SK-N-SH (cell line): Measurements from ENCODE around the gene SCART1. TPM values are rescaled to one million over a fixed set of nuclear protein-coding genes. Genes with fewer than 3 reads are reported as not detected.

Source experiments
- CTCF ChIA-PET: fragments of 300-600, 350-600 bp; formaldehyde crosslinking; extraction: SDS; loops from one replicate; lab custom pipeline; 2021; lab: Yijun Ruan, JAX
- POLR2A ChIA-PET: fragments of 350-600 bp; sonication (Branson Sonifier 250); formaldehyde crosslinking; extraction: SDS; loops from one replicate; lab custom pipeline; 2020; ENCODE audit warnings: antibody characterized with exemption, inconsistent platforms; lab: Yijun Ruan, JAX
- DNase-seq: peaks from one replicate; pipeline ENCODE4 v3.0.0; 2012
- H2AFZ ChIP-seq: fragments of 200-600 bp; sonication (generic); 2 replicates; pipeline ENCODE4 v1.8.1; 2016; ENCODE audit warnings: antibody characterized with exemption, mild to moderate bottlenecking, low read depth
- H3F3A ChIP-seq: fragments of 200-600 bp; sonication (generic); replicated peaks from 2 replicates; pipeline ENCODE3; 2016; ENCODE audit warnings: antibody characterized with exemption, mild to moderate bottlenecking; ENCODE audit not compliant: insufficient read depth
- H3K27ac ChIP-seq, 2 experiments: fragments of 200-500 bp in 1 of 2; fragments of 200-600 bp in 1 of 2; sonication (Bioruptor generic) in 1 of 2; sonication (generic), shearing (Covaris generic) in 1 of 2; 2 replicates each; pipeline versions ENCODE4 v1.5.1 to v1.6.1; 2014 to 2016; ENCODE audit warnings: low read depth in 2 of 2, inconsistent platforms in 1 of 2, low read length in 1 of 2, mild to moderate bottlenecking in 1 of 2, mixed read lengths in 1 of 2
- H3K27me3 ChIP-seq: fragments of 200-600 bp; sonication (generic), shearing (Covaris generic); 2 replicates; pipeline ENCODE4 v1.6.1; 2016; ENCODE audit warnings: mixed run types; ENCODE audit not compliant: insufficient read depth
- H3K36me3 ChIP-seq, 2 experiments: fragments of 200-500 bp in 1 of 2; fragments of 200-600 bp in 1 of 2; sonication (Bioruptor generic) in 1 of 2; sonication (generic) in 1 of 2; replicated peaks in 1 of 2; 2 replicates each; pipeline versions ENCODE3 to v1.5.1; 2014 to 2016; ENCODE audit warnings: low read length in 1 of 2, mild to moderate bottlenecking in 1 of 2; ENCODE audit not compliant: insufficient read depth in 2 of 2, control insufficient read depth in 1 of 2
- H3K4me1 ChIP-seq, 2 experiments: fragments of 200-500 bp in 1 of 2; fragments of 200-600 bp in 1 of 2; sonication (Bioruptor generic) in 1 of 2; sonication (generic), shearing (Covaris generic) in 1 of 2; 2 replicates each; pipeline versions ENCODE4 v1.5.1 to v1.6.1; 2014 to 2016; ENCODE audit warnings: low read depth in 1 of 2, low read length in 1 of 2, mixed run types in 1 of 2; ENCODE audit not compliant: insufficient read depth in 2 of 2, control insufficient read depth in 1 of 2
- H3K4me2 ChIP-seq: fragments of 200-600 bp; sonication (generic), shearing (Covaris generic); 2 replicates; pipeline ENCODE4 v1.6.1; 2017; ENCODE audit warnings: mixed run types
- H3K4me3 ChIP-seq, 2 experiments: fragments of 200-500 bp in 1 of 2; fragments of 200-600 bp in 1 of 2; sonication (Bioruptor generic) in 1 of 2; sonication (generic), shearing (Covaris generic) in 1 of 2; 2 replicates each; pipeline versions ENCODE4 v1.5.1 to v1.8.1; 2014 to 2016; ENCODE audit warnings: low read depth in 2 of 2, inconsistent platforms in 1 of 2, low read length in 1 of 2, mild to moderate bottlenecking in 1 of 2, mixed read lengths in 1 of 2, moderate library complexity in 1 of 2
- H3K79me2 ChIP-seq: fragments of 200-600 bp; sonication (generic); 2 replicates; pipeline ENCODE4 v1.8.1; 2017; ENCODE audit warnings: mild to moderate bottlenecking; ENCODE audit not compliant: insufficient read depth
- H3K9ac ChIP-seq: fragments of 200-600 bp; sonication (generic); 2 replicates; pipeline ENCODE4 v1.6.1; 2017; ENCODE audit warnings: mixed run types
- H3K9me2 ChIP-seq: fragments of 200-600 bp; sonication (generic); 2 replicates; pipeline ENCODE4 v1.6.1; 2017; ENCODE audit warnings: mixed run types
- H3K9me3 ChIP-seq: fragments of 200-600 bp; sonication (generic); 2 replicates; pipeline ENCODE4 v1.6.1; 2017; ENCODE audit warnings: mixed run types, mild to moderate bottlenecking, moderate library complexity
- H4K20me1 ChIP-seq: fragments of 200-600 bp; sonication (generic); 2 replicates; pipeline ENCODE4 v1.6.1; 2017; ENCODE audit warnings: mild to moderate bottlenecking, mixed run types; ENCODE audit not compliant: insufficient read depth
- ELF1 ChIP-seq: IDR thresholded peaks from 2 replicates; pipeline ENCODE4 v1.4.0; 2012
- EP300 ChIP-seq, 2 experiments: IDR thresholded peaks; 2 replicates each; pipeline versions ENCODE4 v1.4.0 to v1.6.1; 2012; ENCODE audit warnings: borderline replicate concordance in 1 of 2, low read depth in 1 of 2, low read length in 1 of 2
- EZH2phosphoT487 ChIP-seq: fragments of 200-600 bp; sonication (generic); IDR thresholded peaks from 2 replicates; pipeline ENCODE4 v1.6.1; 2017; ENCODE audit warnings: low read depth, mixed run types, mild to moderate bottlenecking, antibody characterized with exemption, moderate library complexity, borderline replicate concordance
- FOSL2 ChIP-seq: IDR thresholded peaks from 2 replicates; pipeline ENCODE4 v1.4.0; 2012; ENCODE audit warnings: low read depth, mild to moderate bottlenecking, moderate library complexity, borderline replicate concordance
- FOXM1 ChIP-seq: IDR thresholded peaks from 2 replicates; pipeline ENCODE4 v1.4.0; 2012; ENCODE audit warnings: low read depth, mild to moderate bottlenecking
- GABPA ChIP-seq: IDR thresholded peaks from 2 replicates; pipeline ENCODE4 v1.4.0; 2012; ENCODE audit warnings: low read depth, mild to moderate bottlenecking
- GATA2 ChIP-seq: sonication (generic); formaldehyde crosslinking; IDR thresholded peaks from 2 replicates; pipeline ENCODE4 v1.5.0; 2020; ENCODE audit warnings: mild to moderate bottlenecking, missing genetic modification reagents
- MXI1 ChIP-seq: IDR thresholded peaks from 2 replicates; pipeline ENCODE4 v1.6.1; 2012; ENCODE audit warnings: mild to moderate bottlenecking, low read depth, low read length, improper control_type of control experiment
- RFX5 ChIP-seq: IDR thresholded peaks from 2 replicates; pipeline ENCODE4 v1.6.1; 2012; ENCODE audit warnings: mild to moderate bottlenecking, improper control_type of control experiment, low read length
- RXRA ChIP-seq: IDR thresholded peaks from 2 replicates; pipeline ENCODE4 v1.4.0; 2012; ENCODE audit warnings: low read depth, mild to moderate bottlenecking, borderline replicate concordance
- SMC3 ChIP-seq: IDR thresholded peaks from 2 replicates; pipeline ENCODE4 v1.6.1; 2012; ENCODE audit warnings: low read depth, low read length, improper control_type of control experiment
- TCF12 ChIP-seq: IDR thresholded peaks from 2 replicates; pipeline ENCODE4 v1.4.0; 2012
- YY1 ChIP-seq: IDR thresholded peaks from 2 replicates; pipeline ENCODE4 v1.4.0; 2012; ENCODE audit warnings: low read depth, mild to moderate bottlenecking
- WGBS: methylation state at CpG from one replicate; pipeline ENCODE4 v1.1.6; 2017; ENCODE audit warnings: low lambda C conversion rate; 5-methylcytosine and 5-hydroxymethylcytosine counted together
- polyA plus RNA-seq, 3 experiments: library from polyadenylated mRNA; depleted of rRNA; stranded (reverse); fragments of >200 nt; gene quantifications; 2 replicates each; pipeline ENCODE4 v1.2.3, GENCODE V29; 2012
- TF ChIP-seq, protein P1 (sequence below): IDR thresholded peaks from 2 replicates; pipeline ENCODE4 v1.4.0; 2012; ENCODE audit warnings: low read depth
- TF ChIP-seq, protein P2 (sequence below): IDR thresholded peaks from 2 replicates; pipeline ENCODE4 v1.6.1; 2012; ENCODE audit warnings: mild to moderate bottlenecking, low read depth, low read length, moderate library complexity
- TF ChIP-seq, protein P3 (sequence below): fragments of 150-350 bp; IDR thresholded peaks from 2 replicates; pipeline ENCODE4 v1.6.1; 2016; ENCODE audit warnings: mild to moderate bottlenecking, low read depth, low read length

SCART1 gene
- polyA plus RNA-seq (2012; rRNA removed), result 2.1 and 3.4 TPM in 2 replicates
- polyA plus RNA-seq (2012; cell fraction: cytosol; rRNA removed), result 0.46 and 0.51 TPM in 2 replicates
- 18.0 and 20.6 TPM in 2 replicates for polyA plus RNA-seq (2012; cell fraction: nucleus; rRNA removed)

DNA sequence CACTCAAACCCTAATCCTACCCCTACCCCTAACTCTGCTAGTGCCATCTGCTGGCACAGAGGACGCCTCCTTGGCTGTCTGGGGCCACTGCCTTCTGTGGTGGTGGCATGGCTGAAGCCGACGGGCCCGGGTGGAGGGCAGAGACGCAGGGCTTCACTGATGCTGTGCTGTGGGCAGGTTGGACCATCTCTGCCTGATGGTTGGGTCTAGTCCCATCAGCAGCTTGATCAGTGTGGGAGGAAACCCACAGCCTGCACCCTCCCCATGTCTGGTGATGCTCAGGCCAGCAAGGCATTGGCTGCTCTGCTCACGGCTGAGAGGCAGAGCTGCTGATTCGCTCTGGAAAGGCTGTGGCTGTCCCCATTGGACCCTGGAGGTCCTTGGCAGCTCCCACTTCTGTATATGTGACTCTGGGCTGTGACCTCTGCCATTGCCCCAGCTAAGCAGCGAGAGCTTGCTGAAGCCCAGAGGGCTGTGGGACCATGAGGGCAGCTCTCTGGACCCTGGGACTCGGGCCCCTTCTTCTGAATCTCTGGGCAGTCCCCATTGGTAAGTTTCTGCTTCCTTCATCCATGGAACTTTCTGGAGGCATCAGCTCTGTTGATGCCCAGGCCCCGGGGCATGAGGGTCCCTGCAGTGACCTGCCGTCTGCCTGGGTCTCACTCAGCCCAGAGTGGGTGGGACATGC is at the start of gene SCART1:
Gene SCART1 (plus strand): TSS at position 430 of the 688 bp plus-strand sequence. CDS start 53 bp downstream, at position 483.
- Histone ChIP-seq H3K27ac (no peak within 1 kb of the TSS), H3K4me1 (no peaks in the 10 kb centered on the region), H3K9ac (no peak within 1 kb of the TSS), H3F3A (no peaks in the 10 kb centered on the region), H2AFZ (no peak within 1 kb of the TSS), H3K9me2 (no peaks in the 10 kb centered on the region), H3K9me3 (0 out of 2 replicates have a peak, but pooled peaks cover 8% of the 10 kb centered on the region), H3K79me2 (no peaks in the 10 kb centered on the region), H3K4me2 (no peak within 1 kb of the TSS), H3K4me3 (no peak within 1 kb of the TSS), H4K20me1 (no peaks in the 10 kb centered on the region)
- 13% methylated on average over 5 of the region's 11 CpGs for WGBS
- POLR2A ChIA-PET, result no interaction called here
- TF ChIP-seq FOSL2 (no peak), MXI1 (no peak), ELF1 (no peak), SMC3 (no peak), FOXM1 (no peak), EP300 (IDR thresholded peaks at IDR 0.05; ENCODE audit: borderline replicate concordance in 1 of 2, low read depth in 1 of 2, low read length in 1 of 2) (no peak), GATA2 (CRISPR knock-in tag) (no peak), RXRA (no peak), EZH2phosphoT487 (no peak), GABPA (no peak), RFX5 (no peak), TCF12 (no peak), YY1 (no peak)
- TF ChIP-seq, protein P1, sequence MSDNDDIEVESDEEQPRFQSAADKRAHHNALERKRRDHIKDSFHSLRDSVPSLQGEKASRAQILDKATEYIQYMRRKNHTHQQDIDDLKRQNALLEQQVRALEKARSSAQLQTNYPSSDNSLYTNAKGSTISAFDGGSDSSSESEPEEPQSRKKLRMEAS, result no peak
- TF ChIP-seq, protein P2, sequence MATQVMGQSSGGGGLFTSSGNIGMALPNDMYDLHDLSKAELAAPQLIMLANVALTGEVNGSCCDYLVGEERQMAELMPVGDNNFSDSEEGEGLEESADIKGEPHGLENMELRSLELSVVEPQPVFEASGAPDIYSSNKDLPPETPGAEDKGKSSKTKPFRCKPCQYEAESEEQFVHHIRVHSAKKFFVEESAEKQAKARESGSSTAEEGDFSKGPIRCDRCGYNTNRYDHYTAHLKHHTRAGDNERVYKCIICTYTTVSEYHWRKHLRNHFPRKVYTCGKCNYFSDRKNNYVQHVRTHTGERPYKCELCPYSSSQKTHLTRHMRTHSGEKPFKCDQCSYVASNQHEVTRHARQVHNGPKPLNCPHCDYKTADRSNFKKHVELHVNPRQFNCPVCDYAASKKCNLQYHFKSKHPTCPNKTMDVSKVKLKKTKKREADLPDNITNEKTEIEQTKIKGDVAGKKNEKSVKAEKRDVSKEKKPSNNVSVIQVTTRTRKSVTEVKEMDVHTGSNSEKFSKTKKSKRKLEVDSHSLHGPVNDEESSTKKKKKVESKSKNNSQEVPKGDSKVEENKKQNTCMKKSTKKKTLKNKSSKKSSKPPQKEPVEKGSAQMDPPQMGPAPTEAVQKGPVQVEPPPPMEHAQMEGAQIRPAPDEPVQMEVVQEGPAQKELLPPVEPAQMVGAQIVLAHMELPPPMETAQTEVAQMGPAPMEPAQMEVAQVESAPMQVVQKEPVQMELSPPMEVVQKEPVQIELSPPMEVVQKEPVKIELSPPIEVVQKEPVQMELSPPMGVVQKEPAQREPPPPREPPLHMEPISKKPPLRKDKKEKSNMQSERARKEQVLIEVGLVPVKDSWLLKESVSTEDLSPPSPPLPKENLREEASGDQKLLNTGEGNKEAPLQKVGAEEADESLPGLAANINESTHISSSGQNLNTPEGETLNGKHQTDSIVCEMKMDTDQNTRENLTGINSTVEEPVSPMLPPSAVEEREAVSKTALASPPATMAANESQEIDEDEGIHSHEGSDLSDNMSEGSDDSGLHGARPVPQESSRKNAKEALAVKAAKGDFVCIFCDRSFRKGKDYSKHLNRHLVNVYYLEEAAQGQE, result no peak
- TF ChIP-seq, protein P3, sequence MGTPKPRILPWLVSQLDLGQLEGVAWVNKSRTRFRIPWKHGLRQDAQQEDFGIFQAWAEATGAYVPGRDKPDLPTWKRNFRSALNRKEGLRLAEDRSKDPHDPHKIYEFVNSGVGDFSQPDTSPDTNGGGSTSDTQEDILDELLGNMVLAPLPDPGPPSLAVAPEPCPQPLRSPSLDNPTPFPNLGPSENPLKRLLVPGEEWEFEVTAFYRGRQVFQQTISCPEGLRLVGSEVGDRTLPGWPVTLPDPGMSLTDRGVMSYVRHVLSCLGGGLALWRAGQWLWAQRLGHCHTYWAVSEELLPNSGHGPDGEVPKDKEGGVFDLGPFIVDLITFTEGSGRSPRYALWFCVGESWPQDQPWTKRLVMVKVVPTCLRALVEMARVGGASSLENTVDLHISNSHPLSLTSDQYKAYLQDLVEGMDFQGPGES, result no peak
- TF ChIP-seq, all 33 proteins: peak for 0
- Histone ChIP-seq H3K27me3 (no peaks in the 10 kb centered on the region), H3K36me3 (no peaks in the 10 kb centered on the region)
- no peak for DNase-seq
- CTCF ChIA-PET, result interaction anchor here (1.0 to 1.6 kb wide), 5 partner anchors 9 to 156 kb away, joined by 3 to 4 read pairs (median 3); no protein-coding TSS in a partner anchor
